Measurements from ENCODE around the gene OTOA.
A peak's percentile ranks its signal among the peaks of the same experiment; 100 is the strongest.
"Not testable (repeated sequence)": the region's sequence is repeated elsewhere in the genome, so short reads cannot be mapped to it uniquely, and the experiment has no call there.

Gene OTOA

DNA sequence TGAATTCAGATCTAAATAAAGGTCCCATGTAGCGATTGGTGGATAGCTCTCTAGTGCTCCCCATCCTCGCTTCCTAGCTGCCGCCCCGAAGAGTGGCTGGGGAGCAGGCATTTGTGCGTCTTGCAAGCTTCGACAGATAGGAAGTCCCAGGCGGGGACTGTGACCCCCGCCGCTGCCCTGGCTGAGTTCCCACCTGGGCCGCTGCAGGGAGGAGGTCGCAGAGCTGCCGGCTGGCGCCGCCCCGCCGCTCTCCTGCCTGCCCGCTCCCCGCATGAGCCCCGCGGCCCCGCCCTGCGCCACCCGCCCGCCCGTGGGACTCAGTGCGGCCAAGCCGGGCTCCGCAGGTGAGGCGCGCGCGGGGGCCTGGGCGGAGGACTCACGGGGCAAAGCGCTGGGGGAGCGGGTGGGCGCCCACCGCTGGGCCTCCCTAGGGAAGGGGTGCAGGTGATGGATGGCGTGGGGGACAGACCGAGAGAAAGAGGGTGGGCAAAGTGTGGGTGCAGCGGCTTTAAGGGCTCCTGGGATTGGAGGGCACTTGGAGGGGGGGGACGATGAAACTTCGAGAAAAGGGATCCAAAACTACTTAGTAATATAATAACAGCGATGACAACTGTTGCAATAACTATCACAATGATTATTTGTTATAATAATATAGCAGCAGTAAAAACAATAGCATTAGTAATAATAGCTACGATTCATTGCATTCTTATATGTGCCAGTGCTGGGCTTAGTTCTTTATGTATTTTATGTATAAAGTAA, at the start of gene OTOA:
TSS of gene OTOA (plus strand) at position 80 of the 759 bp plus-strand sequence. CDS start 14,547 bp downstream, outside the sequence.
- DNase-seq = peak; percentile 3 to 32 (median 16)

DNA sequence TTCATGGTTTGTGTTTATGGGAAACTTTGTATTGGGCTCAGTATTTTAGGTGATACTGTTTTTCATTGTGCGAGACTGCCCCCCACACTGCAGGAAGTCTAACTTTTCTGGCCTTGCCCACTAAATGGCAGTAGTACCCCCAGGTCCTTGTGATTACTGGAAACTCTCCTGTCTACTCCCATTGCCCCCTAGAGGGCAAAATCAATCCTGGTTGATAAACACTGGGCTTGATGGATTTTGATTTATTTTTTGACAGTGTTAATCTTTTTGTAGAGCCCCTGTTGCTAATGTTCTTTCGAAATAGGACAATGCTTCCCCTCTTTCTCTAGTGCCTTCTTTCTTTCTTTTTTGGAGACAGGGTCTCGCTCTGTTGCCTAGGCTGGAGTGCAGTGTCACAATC, 48.9 kb upstream of the OTOA start:
- no peak for DNase-seq

DNA sequence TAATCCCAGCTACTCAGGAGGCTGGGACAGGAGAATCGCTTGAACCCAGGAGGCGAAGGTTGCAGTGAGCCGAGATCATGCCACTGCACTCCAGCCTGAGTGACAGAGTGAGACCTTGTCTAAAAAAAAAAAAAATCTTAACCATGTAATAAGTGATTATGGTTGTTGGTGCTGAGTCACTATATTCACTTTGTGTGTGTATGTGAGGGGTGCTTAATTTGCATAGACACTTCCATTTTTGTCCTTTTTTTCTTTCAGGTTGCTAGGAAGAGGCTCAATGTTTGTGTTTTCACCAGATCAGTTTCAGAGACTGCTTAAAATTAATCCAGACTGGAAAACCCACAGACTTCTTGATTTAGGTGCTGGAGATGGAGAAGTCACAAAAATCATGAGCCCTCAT, 46.2 kb upstream of the OTOA start:
- no peak for DNase-seq

GRCh38 chr16:21618281-21618680, 45.5 kb upstream of the OTOA start:
- DNase-seq = no peak

GRCh38 chr16:21619765-21620425, 43.9 kb upstream of the OTOA start:
- no peak for DNase-seq

GRCh38 chr16:21620592-21620991, 43.2 kb upstream of the OTOA start:
- DNase-seq = no peak

- no peak for DNase-seq
These were observed 41.2 kb upstream of the OTOA start for GRCh38 chr16:21622545-21622944.

DNA sequence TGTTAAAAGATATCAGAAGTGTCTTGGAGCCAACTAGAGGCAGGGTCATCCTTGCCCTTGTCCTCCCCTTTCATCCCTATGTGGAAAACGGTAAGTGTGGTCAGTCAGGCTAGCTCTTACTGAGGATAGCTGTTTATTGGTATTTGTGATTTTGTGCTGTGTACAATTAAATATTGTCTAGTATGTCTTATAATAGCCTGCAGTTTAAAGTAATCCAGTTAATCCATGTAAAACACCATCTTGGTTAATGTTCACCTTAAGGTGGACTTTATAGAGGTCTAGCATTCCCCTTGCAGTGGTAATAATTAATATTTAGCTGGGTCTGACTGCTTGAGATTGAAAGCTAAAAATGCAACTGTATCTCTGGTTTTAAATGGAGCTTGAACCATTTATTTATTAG, 38.7 kb upstream of the OTOA start:
- no peak for DNase-seq

- DNase-seq = peak in 1 of 6 experiments; percentile 6
These were observed 37.0 kb upstream of the OTOA start for GRCh38 chr16:21626659-21627277.

DNA sequence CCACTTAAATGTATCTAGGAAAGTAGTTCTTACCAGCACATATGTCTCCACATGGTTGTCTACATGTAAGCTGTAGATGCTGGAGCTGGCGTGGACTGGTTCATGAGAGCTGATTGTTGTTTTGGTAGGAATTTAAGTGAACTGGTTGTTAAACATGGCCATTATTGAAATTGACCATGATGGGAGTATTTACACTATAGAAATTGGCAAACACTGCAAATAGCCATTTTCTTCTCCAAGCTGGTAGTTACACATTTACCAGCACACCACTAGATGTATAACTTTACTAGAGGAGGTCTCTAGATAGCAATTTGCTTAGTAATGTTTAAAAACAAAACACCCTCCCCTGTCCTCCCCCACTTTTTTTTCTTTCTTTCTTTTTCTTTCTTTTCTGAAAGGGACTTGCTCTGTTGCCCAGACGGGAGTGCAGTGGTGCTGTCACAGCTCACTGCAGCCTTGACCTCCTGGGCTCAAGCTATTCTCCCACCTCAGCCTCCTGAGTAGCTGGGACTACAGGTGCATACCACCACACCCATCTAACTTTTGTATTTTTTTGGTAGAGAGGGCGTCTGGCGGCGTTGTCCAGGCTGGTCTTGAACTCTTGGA, 35.5 kb upstream of the OTOA start:
- no peak for DNase-seq

GRCh38 chr16:21628772-21629171, 35.0 kb upstream of the OTOA start:
- DNase-seq = no peak

DNA sequence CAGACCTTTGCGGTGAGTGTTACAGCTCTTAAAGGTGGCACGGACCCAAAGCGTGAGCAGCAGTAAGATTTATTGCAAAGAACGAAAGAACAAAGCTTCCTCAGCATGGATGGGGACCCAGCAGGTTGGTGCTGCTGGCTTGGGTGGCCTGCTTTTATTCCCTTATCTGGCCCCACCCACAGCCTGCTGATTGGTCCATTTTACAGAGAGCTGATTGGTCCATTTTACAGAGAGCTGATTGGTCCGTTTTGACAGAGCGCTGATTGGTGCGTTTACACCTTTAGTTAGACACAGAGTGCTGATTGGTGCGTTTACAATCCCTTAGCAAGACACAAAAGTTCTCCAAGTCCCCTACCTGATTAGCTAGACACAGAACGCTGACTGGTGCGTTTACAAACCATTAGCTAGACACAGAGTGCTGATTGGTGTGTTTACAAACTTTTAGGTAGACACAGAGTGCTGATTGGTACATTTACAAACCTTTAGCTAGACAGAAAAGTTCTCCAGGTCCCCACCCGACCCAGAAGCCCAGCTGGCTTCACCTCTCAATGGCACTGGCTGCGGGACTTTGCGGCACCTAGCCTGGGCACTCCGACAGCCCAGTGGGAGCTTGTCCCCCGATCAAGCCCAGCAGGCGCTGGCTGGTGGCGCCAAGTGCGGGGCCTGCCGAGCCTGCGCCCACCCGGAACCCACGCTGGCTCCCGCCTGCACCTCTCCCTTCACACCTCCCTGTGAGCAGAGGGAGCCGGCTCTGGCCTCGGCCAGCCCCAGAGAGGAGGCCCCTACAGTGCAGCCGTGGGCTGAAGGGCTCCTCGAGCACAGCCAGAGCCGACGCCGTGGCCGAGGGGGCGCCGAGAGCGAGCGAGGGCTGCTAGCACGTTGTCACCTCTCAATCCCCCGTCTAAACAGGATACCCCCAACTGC, 33.9 kb upstream of the OTOA start:
- DNase-seq = peak in 1 of 6 experiments; percentile 8

DNA sequence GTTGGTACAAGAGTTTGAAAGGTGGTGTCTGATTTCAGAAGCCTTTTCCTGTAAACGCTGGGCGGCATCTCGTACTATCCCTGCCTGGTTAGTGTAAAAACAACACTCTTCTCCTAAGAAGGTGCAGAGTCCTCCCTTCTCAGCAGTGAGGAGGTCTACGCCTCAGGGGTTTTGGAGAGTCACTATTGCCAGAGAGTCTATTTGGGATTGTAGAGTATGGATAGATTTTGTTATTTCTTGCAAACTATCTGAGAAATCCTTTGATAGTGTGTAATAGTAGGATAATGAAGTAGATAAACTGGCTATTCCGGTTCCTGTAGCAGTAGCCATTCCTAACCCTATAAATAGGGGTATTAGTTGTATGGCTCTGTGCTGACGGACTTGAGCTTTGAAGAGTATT, 32.9 kb upstream of the OTOA start:
- not testable (repeated sequence) for DNase-seq

DNA sequence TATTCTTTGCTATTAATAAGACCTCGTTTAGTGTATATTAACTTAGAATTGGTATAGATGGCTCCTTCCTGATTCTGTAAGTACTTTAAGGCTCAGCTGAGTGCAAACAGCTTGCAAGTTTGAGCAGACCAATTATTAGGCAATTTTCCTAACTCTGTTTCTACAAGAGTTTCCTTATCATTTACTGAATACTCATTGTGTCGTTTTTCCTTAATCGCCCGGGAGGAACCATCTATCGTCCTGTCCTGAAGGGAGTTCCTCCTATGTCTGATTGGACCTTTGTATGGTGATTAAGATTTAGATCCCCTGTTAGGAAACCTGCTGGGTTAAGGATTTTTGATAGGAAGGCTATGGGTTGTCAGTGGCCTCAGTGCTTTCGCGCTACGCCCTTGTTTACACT, 32.4 kb upstream of the OTOA start:
- not testable (repeated sequence) for DNase-seq

- not testable (repeated sequence) for DNase-seq
These were observed 31.7 kb upstream of the OTOA start for GRCh38 chr16:21631951-21632575.

DNA sequence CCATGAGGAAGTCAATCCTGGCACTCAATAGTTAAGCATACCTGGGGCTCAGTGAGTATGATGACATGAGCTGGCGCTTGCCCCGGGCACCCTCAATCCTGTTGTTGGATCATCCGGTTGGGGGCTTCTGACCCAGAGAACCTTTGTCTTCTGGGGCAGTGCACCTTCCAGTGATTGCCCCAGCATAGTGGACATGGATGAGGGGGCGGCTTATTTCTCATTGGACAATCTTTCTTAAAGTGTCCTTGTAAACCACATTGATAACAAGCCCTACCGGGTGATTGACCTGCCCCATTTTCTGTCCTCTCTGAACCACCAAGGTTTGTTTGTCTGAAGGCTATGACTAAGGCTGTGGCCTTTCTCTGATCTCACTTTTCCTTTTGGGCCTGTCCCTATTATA, 29.6 kb upstream of the OTOA start:
- DNase-seq = no peak

DNA sequence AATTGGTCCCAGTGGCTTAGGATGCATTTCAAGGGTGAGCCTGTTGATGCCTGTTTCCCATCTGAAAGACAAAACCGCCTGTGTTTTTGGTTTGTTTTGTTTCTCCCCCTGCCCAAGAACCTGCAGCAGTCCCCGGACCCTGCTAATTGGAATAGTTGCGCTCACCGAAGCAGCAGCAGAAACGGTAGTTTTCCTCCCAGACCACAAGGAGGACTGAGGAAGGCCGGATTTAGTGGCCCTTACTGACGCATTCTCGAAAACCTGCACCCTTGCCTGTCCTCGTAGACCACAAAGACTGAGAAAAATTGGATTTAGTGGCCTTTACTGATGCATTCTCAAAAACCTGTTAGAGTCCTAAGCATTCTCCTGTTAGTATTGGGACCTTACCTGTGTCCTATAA, 28.1 kb upstream of the OTOA start:
- DNase-seq = not testable (repeated sequence)

DNA sequence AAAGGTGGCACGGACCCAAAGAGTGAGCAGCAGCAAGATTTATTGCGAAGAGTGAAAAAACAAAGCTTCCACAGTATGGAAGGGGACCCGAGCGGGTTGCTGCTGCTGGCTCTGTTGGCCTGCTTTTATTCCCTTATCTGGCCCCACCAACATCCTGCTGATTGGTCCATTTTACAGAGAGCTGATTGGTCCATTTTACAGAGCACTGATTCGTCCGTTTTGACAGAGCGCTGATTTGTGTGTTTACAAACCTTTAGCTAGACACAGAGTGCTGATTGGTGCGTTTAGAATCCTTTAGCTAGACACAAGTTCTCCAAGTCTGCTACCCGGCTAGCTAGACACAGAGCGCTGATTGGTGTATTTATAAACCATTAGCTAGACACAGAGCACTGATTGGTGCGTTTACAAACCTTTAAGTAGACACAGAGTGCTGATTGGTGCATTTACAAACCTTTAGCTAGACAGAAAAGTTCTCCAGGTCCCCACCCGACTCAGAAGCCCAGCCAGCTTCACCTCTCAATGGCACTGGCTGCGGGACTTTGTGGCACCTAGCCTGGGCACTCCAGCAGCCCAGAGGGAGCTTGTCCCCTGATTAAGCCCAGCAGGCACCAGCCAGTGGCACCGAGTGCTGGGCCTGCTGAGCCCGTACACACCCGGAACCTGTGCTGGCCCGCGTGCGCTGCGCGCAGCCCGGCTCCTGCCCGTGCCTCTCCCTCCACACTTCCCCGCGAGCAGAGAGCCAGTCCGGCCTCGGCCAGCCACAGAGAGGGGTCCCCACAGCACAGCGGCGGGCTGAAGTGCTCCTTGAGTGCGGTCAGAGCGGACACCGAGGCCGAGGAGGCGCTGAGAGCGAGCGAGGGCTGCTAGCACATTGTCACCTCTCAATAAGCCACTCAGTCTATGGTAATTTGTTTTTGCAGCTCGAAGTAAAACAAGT, 26.5 kb upstream of the OTOA start:
- no peak for DNase-seq

- DNase-seq = peak in 1 of 6 experiments; percentile 4
These were observed 25.2 kb upstream of the OTOA start for GRCh38 chr16:21638573-21638975.

DNA sequence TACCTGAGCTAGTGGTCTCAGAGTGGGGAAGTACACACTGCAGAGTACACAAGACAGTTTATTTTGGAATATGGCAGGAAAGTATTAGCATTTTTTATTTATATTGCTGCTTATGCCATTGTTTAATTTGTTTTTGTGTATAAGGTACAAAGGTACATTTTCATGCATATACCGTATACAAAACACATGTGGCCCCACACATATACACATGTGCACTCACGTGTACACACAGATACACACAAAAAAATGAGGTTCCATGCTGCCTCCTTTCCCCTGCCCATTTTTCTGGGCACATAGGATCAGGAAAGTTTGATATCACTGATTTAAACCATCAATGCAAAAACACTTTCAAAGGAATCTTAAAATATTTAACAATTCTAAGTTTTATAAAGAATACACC, 24.3 kb upstream of the OTOA start:
- no peak for DNase-seq

- no peak for DNase-seq
These were observed 21.9 kb upstream of the OTOA start for GRCh38 chr16:21641916-21642315.
